GM18861 (cell line): ENCODE measurements around the gene NAXD.

Experiments
- ATAC-seq: cut with Tn5 transposase; IDR thresholded peaks from one replicate; pipeline ENCODE4 v1.9.1; 2021; ENCODE audit not compliant: unreplicated experiment

The NAXD gene

DNA sequence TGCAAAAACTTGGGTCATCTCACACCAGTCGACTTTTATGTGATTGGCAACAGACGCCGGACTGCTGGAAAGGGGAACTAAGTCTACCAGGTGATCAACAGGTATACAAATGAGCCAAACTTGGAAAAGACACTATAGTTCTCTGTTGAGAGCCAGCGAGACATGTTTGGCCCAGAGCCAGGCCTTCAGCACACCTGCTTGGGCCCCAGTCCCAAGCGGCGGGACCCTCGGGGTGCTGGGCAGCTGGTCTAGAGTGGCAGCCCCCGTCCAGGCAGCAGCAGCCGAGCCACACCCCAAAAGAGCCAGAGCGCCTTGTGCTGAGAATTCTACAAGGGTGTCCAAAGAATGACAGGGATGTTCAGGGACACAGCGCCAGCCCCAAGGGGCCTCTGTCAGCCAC is 28.0 kb downstream of the NAXD start:
- no peak for ATAC-seq

DNA sequence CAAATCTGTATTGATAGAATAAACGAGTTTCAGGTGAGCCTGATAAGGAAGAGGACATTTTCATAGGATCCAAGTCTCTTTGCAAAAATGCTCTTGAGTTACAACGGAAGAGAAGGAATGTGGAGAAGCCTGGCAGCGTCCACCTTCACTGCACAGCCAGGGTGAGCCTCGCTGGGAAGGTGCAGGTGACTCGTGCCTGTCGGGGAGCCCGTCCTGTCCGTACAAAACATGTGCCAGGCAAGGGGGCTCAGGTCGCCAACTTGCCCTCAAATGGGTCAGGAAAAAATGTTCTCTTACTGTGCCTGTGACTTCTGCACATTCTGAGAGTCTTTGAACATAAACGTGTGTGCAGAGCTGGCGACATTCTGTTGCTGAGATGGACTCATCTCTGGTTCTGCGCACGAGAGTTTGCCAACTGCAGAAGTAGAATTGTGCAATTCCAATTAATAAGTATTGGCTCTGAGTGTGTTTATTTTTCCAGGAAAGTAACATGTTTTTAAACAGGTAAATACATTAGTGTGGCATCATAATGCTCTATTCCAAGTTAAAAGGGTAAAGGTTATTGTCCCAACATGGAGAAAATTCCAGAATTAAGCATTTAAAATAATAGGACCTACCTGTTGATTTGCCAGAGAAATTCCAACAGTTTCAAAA is 28.6 kb downstream of the NAXD start:
- ATAC-seq, result no peak

DNA sequence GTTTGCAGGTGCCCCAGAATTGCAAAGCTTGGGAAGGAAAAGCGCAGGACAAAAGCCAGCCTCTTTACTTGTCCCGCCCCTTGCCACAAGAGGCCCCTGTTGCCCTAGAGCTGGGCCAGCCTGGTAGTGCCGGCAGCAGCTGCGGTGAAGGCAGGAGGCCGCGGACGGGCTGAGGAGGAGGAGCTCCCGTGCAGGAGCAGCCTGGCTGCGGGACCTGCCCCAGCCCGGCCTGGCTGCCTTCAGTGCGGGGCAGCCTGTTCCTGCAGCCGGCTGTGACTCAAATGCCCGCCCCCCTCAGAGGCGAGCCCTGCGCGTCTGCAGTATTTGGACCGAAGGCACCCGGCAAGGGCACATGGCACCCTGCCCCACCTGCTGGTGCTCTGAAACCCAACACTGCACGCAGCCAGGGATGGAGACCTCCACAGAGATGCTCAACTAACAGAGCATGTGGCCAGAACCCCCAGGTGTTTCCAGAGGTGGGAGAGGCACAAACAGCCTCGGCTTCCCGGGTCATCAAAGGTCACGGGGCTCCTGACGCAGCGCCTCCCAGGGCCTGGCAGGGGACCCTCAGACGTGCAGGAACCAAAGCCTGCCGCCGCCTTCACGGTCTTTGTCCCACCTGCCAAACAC is 29.7 kb downstream of the NAXD start:
- peak; percentile 81 for ATAC-seq

DNA sequence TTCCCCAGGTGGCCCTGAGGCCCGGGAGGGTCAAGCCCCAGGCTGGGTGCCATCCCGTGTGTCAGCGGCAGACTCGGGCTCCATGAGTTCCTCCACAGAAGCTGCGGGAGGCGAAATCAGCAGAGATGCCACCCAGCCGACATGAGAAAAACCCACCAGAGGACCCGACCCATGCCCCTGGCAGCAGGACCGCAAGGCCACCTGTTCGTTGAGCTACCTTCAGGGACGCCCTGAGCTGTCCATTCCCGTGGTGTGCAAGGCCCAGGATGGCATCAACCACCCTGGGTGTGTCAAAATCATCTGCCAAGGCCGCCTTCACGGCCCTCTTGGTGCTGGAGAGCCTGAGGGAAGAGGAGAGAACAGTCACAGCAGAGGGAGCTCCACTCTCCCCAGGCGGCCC is 30.4 kb downstream of the NAXD start:
- no peak for ATAC-seq

DNA sequence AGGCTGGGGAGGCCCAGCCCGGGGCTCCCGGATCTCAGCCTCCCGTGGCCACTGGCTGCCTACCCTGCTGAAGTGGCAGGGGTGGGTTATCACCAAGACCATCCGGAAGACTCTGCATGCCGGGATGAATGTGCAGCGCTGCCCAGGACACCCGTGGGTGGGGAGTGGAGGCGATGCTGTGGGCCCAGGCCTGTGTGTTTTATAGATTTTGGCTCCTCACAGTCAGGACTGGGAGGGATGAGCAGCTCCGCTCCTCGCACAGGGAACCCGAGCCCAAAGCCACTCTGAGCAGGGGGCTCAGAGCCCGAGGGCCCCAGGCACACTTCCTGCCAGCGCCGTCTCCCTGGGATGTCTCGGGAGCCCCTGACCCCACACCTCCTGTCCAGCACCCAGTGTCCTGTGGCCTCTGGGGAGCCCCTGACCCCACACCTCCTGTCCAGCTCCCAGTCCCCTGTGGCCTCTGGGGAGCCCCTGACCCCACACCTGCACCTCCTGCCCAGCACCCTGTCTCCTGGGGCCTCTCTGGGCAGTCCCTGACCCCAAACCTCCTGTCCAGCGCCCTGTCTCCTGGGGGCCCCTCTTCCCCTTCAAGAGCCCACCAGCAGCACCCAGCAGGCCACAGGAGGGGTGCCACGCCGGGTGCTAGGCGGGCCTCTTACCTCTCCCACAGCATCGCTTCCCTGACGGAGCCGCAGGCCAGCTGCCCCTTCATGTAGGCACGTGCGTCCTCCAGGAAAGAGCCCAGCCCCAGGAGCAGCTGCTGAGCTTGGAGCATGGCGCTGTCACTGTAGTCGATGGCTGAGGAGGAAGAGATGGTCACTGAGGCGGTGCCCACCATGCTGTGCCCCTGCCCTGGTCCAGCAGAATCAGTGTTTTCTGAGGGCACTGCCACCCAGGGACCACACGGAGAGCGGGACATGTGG is 31.4 kb downstream of the NAXD start:
- no peak for ATAC-seq

DNA sequence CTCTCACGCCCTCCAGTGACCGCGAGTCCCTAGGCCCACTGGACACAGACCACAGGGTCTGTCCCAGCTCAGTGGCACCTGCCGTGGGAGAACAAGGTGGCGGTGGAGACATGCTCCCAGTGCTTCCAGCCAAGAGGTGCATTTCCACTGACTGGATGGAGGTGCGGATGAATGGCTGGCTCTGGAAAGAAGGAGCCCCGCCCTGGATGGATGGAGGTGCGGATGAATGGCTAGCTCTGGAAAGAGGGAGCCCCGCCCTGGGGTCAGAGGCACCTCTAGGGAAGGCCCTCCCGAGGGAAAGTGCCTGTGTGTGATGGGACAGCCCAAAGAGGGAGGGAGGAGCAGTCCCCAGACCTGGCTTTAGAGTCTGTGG is 32.0 kb downstream of the NAXD start:
- ATAC-seq, result no peak

DNA sequence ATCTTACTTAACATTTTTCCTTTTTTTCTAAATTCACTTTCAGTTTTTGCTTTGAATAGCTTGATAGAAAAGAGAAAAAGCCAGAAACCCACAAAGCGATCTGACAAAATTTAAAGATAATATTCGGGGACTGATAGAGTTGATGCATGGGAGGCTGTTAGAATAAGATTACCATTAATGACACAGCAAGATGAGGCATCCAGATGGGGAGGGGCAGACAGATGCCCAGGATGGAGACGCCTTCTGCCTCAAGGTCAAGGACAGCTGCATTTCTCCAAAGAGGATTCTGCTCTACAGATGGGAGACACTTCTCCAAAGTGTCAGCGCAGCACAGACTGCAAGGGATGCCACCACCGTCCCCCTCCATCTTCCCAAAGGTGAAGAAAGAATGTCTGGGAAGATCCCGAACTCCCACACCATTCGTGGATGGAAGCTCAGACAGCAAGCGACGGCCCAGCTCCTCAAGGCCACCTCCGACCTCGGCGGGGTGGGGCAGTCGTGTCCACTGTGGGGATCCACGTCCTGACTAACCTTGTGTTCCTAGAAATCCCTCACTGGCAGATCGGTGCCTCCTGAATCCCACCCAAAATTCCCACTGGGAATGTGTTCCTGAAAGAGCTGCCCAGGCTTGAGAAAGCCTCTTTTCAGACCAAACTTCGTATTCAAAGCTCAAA is 32.9 kb downstream of the NAXD start:
- no peak for ATAC-seq

DNA sequence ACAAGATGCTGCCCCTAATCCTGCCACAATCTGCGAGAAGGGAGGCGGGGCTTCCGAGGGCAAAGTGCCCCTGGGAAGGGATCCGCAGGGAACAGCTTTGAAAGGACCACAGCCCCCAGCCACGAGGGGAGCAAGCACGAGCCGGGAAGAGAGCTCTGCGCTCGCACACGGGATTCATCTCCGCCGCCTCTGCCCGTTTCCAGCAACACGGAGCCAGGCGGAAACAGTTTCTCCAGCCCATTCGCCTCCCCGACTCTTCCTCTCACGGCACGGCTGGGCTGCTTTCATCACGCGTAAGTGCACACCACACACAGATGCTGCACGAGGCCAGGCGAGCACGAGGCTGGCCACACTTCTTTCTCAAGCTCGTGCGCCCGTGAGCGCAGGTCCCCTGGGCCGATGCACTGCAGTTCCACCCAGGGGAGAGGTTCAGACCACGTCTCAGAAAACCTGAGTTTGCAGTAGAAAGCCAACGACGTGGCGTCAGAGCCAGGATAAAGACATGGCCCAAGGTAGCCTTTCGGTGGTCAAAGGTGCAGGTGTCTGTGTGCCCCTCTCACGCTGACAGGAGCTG is 33.6 kb downstream of the NAXD start:
- ATAC-seq, result no peak

DNA sequence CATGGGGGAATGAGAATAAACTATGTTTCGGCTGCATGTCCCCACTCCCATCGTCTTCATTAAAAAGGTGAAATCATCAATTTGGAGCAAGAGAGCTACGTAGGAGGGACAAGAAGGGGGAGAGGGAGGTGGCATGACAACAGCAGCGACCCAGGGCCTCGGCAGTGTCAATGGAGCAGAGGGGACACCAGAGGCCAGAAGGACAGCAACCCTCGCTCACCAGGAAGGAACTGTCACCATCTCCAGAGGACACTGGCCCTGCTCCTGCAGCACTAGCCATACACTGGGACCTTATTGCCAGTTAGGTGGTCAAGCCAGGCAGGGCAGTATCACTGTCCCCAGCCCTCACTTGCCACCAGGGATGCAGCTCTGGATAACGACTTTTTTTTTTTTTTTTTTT is 34.2 kb downstream of the NAXD start:
- ATAC-seq, result no peak

DNA sequence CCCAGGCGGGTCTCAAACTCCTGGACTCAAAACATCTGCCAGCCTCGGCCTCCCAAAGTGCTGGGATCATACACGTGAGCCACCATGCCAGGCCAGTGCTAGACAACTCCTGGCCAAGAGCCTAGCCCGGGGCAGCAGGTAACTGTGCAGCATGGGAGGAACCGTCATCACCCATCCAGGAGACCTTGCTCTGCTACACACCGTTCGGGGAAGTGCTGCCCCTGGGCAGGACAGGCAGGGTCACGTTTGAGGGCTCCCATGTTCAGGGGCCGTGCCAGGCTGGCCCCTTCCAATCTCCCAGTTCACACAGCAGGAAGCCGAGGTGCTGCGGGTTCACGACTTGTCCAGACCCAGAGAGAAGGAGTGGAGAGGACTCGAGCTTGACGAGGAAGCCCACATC is 35.1 kb downstream of the NAXD start:
- ATAC-seq, result no peak

DNA sequence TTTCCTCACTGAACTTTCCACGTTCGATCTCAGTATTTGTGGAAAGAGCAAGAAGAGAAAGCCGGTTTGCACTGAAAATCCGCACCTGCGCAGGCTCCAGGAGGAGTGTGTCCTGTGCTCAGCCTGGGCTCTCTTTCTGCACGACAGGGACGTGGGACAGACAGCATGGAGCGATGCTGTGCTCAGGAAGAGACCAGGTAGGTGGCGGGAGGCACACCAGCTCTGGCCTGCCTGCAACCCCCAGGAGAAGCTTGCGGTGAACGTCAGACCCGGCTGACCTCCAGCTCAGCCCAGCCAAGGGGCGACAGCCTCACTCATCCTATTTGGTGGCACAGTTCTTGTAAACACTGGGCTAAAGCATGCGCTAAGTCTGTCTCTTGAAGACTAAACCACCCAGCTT is 35.9 kb downstream of the NAXD start:
- no peak for ATAC-seq

DNA sequence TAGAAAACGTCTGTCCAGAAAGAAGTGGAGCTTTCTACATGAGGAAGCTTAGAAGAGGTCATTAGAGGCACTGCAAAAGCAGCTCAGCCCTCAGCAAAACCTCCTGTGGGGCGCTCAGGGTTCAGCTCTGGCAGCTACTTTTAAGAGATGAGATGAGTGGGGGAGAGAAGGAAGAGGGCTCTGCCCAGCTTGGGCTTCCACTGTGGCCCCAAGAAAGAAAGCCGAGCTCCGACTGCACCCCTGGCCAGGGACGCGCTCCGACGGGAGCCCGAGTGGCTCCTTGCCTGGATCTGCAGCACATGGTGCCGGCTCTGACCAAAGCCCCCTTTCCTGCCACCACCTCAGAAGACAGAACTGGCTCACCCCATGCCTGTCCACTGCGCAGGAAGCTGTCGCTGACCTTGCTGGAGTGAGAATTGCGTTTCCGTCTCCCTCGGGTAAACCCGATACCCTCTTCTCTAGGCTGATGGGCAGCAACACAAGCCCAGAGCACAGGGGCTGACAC is 36.4 kb downstream of the NAXD start:
- no peak for ATAC-seq

DNA sequence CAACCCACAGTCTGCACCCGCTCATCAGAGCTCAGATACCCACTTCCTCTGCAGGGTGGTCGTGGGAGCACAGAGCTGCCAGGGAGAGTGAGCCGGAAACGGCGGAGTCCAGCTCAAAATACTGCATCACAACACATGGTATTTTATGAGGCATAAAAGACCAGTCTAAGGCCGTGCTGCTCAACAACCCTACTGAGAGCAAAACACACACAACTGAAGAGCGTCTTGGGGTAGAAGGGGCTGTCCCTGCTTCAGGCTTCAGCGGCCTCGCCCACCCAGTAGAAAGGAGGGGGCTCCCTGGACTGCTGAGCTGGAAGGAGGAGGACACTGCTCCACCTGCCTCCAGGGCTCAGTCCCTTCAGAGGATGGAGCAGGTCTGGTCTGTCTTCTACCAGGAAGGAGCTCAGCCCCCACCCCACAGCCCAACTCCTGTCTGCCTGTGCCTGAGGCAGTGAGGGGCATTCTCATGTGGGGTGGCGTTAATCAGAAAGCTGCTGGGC is 36.9 kb downstream of the NAXD start:
- no peak for ATAC-seq

DNA sequence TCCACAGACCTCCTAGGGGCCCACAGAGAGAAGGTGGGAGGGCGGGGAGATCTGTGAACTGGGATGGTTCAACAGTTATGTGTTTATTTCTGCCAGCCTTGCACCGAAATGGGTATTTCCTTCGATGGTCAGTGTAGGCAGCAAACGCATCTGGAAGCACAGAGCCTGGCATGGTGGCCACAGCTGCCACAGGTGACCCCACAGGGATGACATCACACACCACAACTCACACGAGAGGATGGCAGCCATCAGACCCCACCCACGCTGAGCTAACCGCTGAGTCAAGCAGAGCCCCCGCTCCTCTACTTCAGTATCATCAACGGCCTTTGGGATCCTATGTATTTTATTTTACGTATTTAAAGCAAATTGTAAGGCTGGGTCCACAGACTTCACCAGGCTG is 37.4 kb downstream of the NAXD start:
- no peak for ATAC-seq

DNA sequence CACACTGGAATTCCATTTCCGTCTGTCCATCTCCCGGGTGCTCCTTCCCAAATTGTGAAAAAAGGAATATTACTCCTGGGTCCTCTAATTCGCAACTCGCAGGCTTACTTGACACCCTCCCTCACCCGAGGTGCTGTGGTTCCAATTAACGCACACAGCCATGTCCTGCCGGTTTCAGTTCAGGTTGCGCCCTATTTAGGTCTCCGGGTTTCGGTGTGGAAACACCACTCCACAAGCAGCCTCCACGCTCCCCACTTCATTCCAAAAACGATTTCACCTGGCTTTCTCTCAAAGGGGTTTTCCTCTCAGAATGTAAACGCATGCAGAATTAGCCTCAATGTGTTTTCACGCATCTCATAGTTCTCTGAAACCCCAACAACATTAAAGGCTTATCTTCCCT is 37.9 kb downstream of the NAXD start:
- no peak for ATAC-seq

DNA sequence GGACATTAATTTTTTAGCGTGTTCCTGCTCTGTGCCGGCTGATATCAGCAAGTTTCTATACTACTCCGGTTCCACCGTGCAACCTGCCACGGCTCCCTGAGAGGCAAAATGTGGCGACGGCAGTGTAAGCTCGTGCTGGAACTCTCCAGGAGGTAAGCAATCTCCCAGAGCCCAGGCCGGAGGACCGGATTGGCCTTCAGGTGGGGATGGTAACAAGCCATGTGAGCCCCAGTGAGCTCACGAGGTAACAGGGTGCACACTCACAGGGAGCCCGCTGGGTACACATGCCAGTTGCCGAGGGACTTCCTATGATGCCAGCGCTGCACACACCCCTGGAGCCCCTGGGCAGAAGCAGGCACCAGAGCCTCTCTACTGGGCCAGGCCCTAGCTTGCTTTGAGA is 38.5 kb downstream of the NAXD start:
- no peak for ATAC-seq

DNA sequence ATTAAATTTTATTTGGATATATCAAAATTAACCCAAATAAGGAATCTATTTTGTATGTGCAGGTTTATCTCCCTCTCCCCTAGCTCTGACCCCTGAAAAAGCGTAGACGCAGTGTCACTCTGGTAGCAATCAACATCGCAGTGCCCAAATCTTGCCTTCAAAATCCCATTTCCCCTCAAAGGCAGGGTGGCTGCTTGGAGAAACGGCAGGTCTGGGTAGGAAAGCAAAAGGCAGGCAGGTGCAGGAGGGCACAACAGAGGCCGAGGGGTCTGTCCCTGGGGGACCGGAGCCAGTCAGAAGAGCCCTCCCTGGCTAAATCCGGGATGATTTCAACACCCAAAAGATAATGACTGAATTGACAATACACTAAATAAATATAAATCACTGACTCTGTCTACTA is 41.9 kb downstream of the NAXD start:
- ATAC-seq, result no peak

DNA sequence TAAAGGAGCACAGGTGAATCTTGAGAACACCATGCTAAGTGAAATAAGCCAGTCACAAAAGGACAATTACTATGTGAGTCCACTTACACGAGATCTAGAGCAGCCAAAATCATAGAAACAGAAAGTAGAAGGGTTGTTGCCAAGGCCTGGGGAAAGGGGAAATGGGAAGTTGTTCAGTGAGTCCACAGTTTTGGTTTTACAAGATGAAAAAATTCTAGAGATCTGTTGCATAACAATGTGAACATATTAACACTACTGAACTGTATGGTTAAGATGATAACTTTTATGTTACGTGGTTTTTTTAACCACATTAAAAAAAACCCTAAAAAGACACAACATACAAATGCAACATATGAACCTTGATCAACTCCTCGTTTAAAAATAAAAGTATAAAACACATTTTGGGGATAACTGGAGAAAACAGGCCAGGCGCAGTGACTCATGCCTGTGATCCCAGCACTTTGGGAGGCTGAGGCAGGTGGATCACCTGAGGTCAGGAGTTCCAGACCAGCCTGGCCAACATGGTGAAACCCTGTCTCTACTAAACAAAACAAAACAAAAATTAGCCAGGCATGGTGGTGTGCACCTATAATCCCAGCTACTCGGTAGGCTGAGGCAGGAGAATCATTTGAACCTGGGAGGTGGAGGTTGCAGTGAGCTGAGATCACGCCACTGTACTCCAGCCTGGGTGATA is 43.0 kb downstream of the NAXD start:
- ATAC-seq, result peak; percentile 91

DNA sequence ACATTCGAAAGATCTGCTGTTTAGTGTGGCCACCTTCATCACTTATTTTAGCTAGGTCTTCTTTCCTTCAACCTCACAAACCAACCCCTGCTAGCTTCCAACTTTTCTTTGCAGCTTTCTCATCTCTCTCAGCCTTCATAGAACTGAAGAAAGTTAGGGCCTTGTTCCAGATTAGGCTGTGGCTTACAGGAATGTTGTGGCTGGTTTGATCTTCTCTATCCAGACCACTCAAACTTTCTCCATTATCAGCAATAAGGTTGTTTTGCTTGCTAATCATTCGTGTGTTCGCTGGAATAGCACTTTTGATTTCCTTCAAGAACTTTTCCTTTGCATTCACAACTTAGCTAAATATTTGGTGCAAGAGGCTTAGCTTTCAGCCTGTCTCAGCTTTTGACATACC is 45.9 kb downstream of the NAXD start:
- no peak for ATAC-seq

DNA sequence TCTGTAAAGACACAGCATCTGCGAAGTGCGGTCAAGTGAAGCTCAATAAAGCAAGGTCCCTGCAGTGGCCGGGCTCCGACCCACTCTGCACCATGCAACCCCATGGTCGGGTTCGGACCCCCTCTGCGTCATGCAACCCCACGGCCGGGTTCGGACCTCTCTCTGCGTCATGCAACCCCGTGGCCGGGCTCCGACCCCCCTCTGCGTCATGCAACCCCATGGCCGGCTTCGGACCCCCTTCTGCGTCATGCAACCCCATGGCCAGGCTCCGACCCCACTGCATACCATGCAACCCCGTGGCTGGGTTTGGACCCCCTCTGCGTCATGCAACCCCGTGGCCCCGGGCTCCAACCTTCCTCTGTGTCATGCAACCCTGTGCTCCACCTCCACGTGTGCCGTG is 46.7 kb downstream of the NAXD start:
- ATAC-seq, result no peak
